Astrocyte (in vitro differentiated cells and primary cell): Measurements from ENCODE around the gene DCC.

Experiments
- EZH2 ChIP-seq: IDR thresholded peaks from 2 replicates; pipeline ENCODE4 v1.6.1; 2012; ENCODE audit warnings: mild to moderate bottlenecking, low read length, inconsistent platforms; ENCODE audit not compliant: insufficient read depth
- TF ChIP-seq, protein P1 (sequence below): IDR thresholded peaks from 2 replicates; pipeline ENCODE4 v1.5.1; 2011; ENCODE audit warnings: low read depth, mild to moderate bottlenecking, inconsistent platforms, low read length, moderate library complexity; ENCODE audit not compliant: insufficient read depth

DNA sequence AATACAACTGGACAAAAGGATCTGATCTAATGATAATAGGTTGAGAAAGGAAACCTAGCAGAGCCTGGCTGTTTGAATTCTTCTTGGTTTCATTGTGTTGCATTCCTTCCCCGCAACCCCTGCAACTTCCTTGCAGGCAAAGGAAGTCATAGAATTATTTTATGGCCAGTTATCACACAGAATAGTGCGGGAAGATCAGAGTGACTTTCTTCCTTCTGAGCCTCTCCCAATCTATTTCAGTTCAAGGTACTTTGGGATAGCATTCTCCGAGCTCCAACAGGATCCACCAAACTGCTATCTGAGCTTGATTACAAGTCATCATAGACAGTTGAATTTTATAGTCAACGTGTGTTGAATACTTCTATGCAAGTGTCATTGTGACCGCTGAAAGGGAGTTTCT is 441.1 kb downstream of the DCC start:
- TF ChIP-seq EZH2 = no peak
- TF ChIP-seq, protein P1, sequence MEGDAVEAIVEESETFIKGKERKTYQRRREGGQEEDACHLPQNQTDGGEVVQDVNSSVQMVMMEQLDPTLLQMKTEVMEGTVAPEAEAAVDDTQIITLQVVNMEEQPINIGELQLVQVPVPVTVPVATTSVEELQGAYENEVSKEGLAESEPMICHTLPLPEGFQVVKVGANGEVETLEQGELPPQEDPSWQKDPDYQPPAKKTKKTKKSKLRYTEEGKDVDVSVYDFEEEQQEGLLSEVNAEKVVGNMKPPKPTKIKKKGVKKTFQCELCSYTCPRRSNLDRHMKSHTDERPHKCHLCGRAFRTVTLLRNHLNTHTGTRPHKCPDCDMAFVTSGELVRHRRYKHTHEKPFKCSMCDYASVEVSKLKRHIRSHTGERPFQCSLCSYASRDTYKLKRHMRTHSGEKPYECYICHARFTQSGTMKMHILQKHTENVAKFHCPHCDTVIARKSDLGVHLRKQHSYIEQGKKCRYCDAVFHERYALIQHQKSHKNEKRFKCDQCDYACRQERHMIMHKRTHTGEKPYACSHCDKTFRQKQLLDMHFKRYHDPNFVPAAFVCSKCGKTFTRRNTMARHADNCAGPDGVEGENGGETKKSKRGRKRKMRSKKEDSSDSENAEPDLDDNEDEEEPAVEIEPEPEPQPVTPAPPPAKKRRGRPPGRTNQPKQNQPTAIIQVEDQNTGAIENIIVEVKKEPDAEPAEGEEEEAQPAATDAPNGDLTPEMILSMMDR = no peak
